ENCODE results near the gene AKR7A2. TPM values are rescaled to one million over a fixed set of nuclear protein-coding genes. Genes with fewer than 3 reads are reported as not detected.

The AKR7A2 gene
- total and polyA plus RNA-seq, 9 of the 15 experiments (the other 6 are each of a cell fraction or from before 2014, with no cell fraction given): 2.0 to 78.4 (median 49.4) TPM

DNA sequence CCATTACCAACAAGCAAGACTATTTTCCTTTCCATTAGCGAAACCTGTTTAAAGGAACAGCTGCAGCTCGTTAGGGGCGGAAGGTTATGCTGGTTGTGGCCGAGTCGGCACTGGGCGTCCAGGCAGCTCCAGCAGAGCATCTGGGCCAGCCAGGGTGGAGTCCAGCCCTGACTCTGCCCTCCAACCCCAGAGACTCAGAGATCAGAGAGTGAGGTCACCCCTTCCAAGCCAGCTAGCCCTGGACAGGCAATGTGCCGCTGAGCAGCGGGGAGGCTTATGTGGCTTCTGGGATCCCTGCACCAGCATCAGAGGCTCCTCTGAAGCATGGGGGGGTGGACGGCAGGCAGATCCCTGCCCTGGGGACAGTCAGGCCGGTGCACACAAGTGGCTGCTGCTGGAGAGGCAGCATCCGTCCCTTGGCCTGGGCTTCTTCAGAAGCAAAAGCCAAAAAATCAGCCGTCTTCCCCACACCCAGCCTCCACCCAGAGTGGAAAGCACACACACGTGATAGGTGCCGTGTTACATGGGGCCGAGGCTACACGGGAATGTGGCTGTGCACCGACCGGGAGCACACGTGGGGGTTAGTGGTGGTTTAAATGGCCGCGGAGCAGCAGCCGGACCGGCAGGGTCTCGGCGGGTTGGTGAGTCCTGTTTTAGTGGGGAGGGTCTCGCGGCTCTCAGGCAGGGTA lies 30.3 kb upstream of the AKR7A2 start:
- FAIRE-seq: peak; percentile 44
- Histone ChIP-seq H3K4me2 (ENCODE audit: insufficient read depth, low read length) (no peak overlapping the region), H3K9me3 (replicated peaks; ENCODE audit: control insufficient read depth, insufficient read depth, low read depth, low read length) (no peaks in the 10 kb centered on the region), H3K4me3 (no peak overlapping the region), H3K27ac (ENCODE audit: extremely low read depth, low read depth, low read length) (no peak overlapping the region), H3K9ac (ENCODE audit: insufficient read depth in 1 of 2, low read depth in 2 of 2, low read length in 2 of 2) (peak overlapping the region in 1 of 2 experiments; percentile 72; a peak in 2 of 4 replicates), H4K20me1 (replicated peaks; ENCODE audit: control insufficient read depth, insufficient read depth, low read length) (peaks cover 14% of the 10 kb centered on the region; the same call in 1 of the 2 replicates), H2AFZ (ENCODE audit: low read depth, low read length) (no peak overlapping the region), H3K79me2 (ENCODE audit: control insufficient read depth, insufficient read depth, low read length) (no peaks in the 10 kb centered on the region), H3K27me3 (ENCODE audit: control insufficient read depth in 2 of 2, insufficient read depth in 2 of 2, low read length in 2 of 2) (no peaks in the 10 kb centered on the region), H3K4me1 (replicated peaks in 1 of 2; ENCODE audit: control insufficient read depth in 2 of 2, insufficient read depth in 2 of 2, low read length in 2 of 2) (peaks cover 4 to 52% of the 10 kb centered on the region in 2 experiments; a peak in 4 of 5 replicates), H3K36me3 (ENCODE audit: control insufficient read depth, insufficient read depth, low read length) (peaks cover 49% of the 10 kb centered on the region; the same call in 2 of the 3 replicates), H3K9me1 (ENCODE audit: control insufficient read depth, insufficient read depth, low read length) (peaks cover 11% of the 10 kb centered on the region)
- BruUV-seq (replicated peaks): no TSS peak
- in situ Hi-C loops (cut with MboI) (loop anchor here (5.0 kb wide), 1 partner anchor 310 kb away; no protein-coding TSS in a partner anchor), intact Hi-C loops (cut with micrococcal nuclease) (loop anchor here (5.0 kb wide), 1 partner anchor 240 kb away; no protein-coding TSS in a partner anchor)
- peak; percentile 60 for TF ChIP-seq RBM22 (IDR thresholded peaks at IDR 0.05; ENCODE audit: low read depth, low read length, poor library complexity, severe bottlenecking)
- no peak for TF ChIP-seq FIP1L1 (IDR thresholded peaks at IDR 0.05; ENCODE audit: low read depth, low read length, poor library complexity, severe bottlenecking)
- WGBS (ENCODE audit: insufficient coverage, low coverage, missing lambda C conversion rate): 79% methylated on average over 27 of the region's 27 CpGs
- ATAC-seq: no peak
- no peak for DNase-seq (ENCODE audit: extremely low read depth in 1 of 4, low spot score in 3 of 4)
- CTCF ChIA-PET (ENCODE audit: low intra/inter-chr PET ratio): interaction anchor here (2.1 to 2.5 kb wide), 2 partner anchors 240 to 309 kb away, joined by 5 to 10 read pairs; no protein-coding TSS in a partner anchor
- POLR2A ChIA-PET: interaction anchor here (0.6 to 0.9 kb wide), 4 partner anchors 20 to 865 kb away, joined by 3 to 4 read pairs (median 4); no protein-coding TSS in a partner anchor

Measured in K562 (cell line).